ENCODE measurements around the gene AP2B1.
A peak's percentile ranks its signal among the peaks of the same experiment; 100 is the strongest.
"Not testable (repeated sequence)": the region's sequence is repeated elsewhere in the genome, so short reads cannot be mapped to it uniquely, and the experiment has no call there.

Gene AP2B1

GRCh38 chr17:35577830-35578196 is 9.3 kb upstream of the AP2B1 start:
- no peak for DNase-seq

- DNase-seq, result peak; percentile 83
These were observed 8.8 kb upstream of the AP2B1 start, which contains the start of gene PEX12 for GRCh38 chr17:35578197-35578928. Gene PEX12 (minus strand): TSS chr17:35578571. CDS start chr17:35578021, 550 bp downstream.

- DNase-seq, result no peak
These were observed 8.1 kb upstream of the AP2B1 start for GRCh38 chr17:35578929-35579432.

- DNase-seq, result no peak
These were observed 3.1 kb upstream of the AP2B1 start for GRCh38 chr17:35584061-35584460.

- no peak for DNase-seq
These were observed 501 bp upstream of the AP2B1 start for GRCh38 chr17:35586569-35587073.

- no peak for DNase-seq
These were observed 1.2 kb downstream of the AP2B1 start for GRCh38 chr17:35588196-35588920.

- DNase-seq, result no peak
These were observed 8.9 kb downstream of the AP2B1 start for GRCh38 chr17:35596072-35596471.

GRCh38 chr17:35596530-35597233 is 9.6 kb downstream of the AP2B1 start:
- DNase-seq, result no peak

- DNase-seq, result no peak
These were observed 10.5 kb downstream of the AP2B1 start for GRCh38 chr17:35597604-35598003.

GRCh38 chr17:35603674-35604073 is 16.6 kb downstream of the AP2B1 start:
- no peak for DNase-seq

- no peak for DNase-seq
These were observed 18.6 kb downstream of the AP2B1 start for GRCh38 chr17:35605678-35606077.

GRCh38 chr17:35607239-35607847 is 20.2 kb downstream of the AP2B1 start:
- DNase-seq, result no peak

- DNase-seq, result no peak
These were observed 22.7 kb downstream of the AP2B1 start for GRCh38 chr17:35609831-35610230.

- not testable (repeated sequence) for DNase-seq
These were observed 23.6 kb downstream of the AP2B1 start for GRCh38 chr17:35610746-35611145.

GRCh38 chr17:35612924-35613521 is 25.9 kb downstream of the AP2B1 start:
- DNase-seq, result no peak

- DNase-seq, result no peak
These were observed 27.7 kb downstream of the AP2B1 start for GRCh38 chr17:35614810-35615209.

- DNase-seq, result no peak
These were observed 29.4 kb downstream of the AP2B1 start for GRCh38 chr17:35616536-35616935.

- no peak for DNase-seq
These were observed 30.4 kb downstream of the AP2B1 start for GRCh38 chr17:35617505-35617904.

- no peak for DNase-seq
These were observed 31.5 kb downstream of the AP2B1 start for GRCh38 chr17:35618628-35619027.

GRCh38 chr17:35621768-35622167 is 34.6 kb downstream of the AP2B1 start:
- no peak for DNase-seq

GRCh38 chr17:35627417-35627816 is 40.3 kb downstream of the AP2B1 start:
- no peak for DNase-seq

- DNase-seq, result no peak
These were observed 43.5 kb downstream of the AP2B1 start for GRCh38 chr17:35630530-35631148.

Data from NK-92 treated with Interleukin-12 subunit alpha and Interleukin-12 subunit beta, amount 100 ng/mL, for 24 hours (cell line).